Esophagus (tissue), 2 donors: ENCODE results near the gene FBXL13. TPM values are rescaled to one million over a fixed set of nuclear protein-coding genes. Genes with fewer than 3 reads are reported as not detected.
"Not testable (repeated sequence)": the region's sequence is repeated elsewhere in the genome, so short reads cannot be mapped to it uniquely, and the experiment has no call there.

ENCODE experiments used
- H3K27ac ChIP-seq, 2 donors: one replicate each; pipeline ENCODE4 v1.5.1; 2013; ENCODE audit warnings: low read depth in 2 of 2, mild to moderate bottlenecking in 2 of 2, inconsistent platforms in 1 of 2, low read length in 1 of 2, moderate library complexity in 1 of 2
- H3K27me3 ChIP-seq, 2 donors: one replicate each; pipeline ENCODE4 v1.6.1; 2013; ENCODE audit warnings: low read length in 2 of 2, control low read depth in 1 of 2, mild to moderate bottlenecking in 1 of 2; ENCODE audit not compliant: insufficient read depth in 2 of 2, control insufficient read depth in 1 of 2
- H3K36me3 ChIP-seq, 2 donors: one replicate each; pipeline ENCODE4 v1.6.1; 2013; ENCODE audit warnings: low read length in 1 of 2; ENCODE audit not compliant: control insufficient read depth in 2 of 2, insufficient read depth in 2 of 2
- H3K4me1 ChIP-seq, 2 donors: one replicate each; pipeline ENCODE4 v1.6.1; 2013; ENCODE audit warnings: low read length in 1 of 2; ENCODE audit not compliant: control insufficient read depth in 2 of 2, insufficient read depth in 2 of 2
- H3K4me3 ChIP-seq, 2 donors: one replicate each; pipeline ENCODE4 v1.5.1; 2013; ENCODE audit warnings: low read length in 2 of 2, mild to moderate bottlenecking in 2 of 2, low read depth in 1 of 2, moderate library complexity in 1 of 2
- H3K9me3 ChIP-seq, 2 donors: one replicate each; pipeline ENCODE4 v1.6.1; 2013; ENCODE audit warnings: mild to moderate bottlenecking in 2 of 2, low read depth in 1 of 2, low read length in 1 of 2, moderate library complexity in 1 of 2; ENCODE audit not compliant: control insufficient read depth in 2 of 2, insufficient read depth in 1 of 2
- WGBS, 2 donors: extraction: QIAGEN DNeasy Blood & Tissue Kit; methylation state at CpG; one replicate each; pipeline ENCODE4 v1.1.7; 2013; 5-methylcytosine and 5-hydroxymethylcytosine counted together
- polyA plus RNA-seq, 2 donors: library from polyadenylated mRNA; stranded (reverse); fragments of 200-250 nt; gene quantifications; one replicate each; pipeline ENCODE4 v1.2.3, GENCODE V29; 2013
- donor health status: healthy with polysubstance abuse.
- donor health status: Bipolar disorder and iron deficiency.

FBXL13 gene
- polyA plus RNA-seq, 2 donors = 0.08 TPM; not detected in 1

DNA sequence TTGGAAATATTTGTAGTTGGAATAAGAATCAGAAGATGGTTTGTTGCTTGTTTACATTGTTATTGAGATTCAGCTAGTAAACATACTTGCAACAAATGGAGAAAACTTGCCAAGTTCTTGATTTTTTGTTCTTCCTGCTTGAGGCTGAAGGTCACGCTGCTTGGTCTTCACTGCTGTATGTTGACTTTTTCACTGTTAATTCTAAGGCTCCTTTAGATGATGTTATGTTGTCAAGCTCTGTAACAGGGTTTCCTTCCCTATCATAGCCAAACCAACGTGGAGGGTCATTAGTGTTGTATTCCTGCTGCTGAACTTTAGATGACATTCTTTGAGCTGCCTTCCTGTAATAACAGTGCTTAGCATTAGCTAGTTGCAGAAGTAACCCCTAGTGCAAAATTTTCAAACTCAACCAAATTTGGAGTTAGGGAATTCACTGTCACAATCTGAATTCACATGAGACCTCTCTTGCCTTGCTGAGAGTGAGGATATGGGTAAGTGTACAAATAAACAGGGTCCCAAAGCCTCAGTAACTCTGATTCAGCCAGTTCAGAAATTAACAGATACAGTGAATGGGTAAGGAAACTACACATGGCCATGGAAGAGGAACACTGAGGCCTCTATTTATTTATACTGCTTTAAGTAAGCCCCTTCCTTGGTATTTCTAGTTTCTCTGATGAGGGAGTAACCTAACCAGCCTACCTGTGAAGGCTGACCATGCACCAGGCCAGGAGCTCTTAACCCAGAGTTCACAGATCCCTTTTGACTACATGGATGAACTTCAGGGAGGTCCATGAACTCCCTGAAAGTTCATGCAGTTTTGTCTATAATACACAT lies 261.2 kb downstream of the FBXL13 start:
- Histone ChIP-seq H3K36me3 (no peaks in the 10 kb centered on the region), H3K4me1 (no peaks in the 10 kb centered on the region), H3K27me3 (no peaks in the 10 kb centered on the region), H3K9me3 (no peaks in the 10 kb centered on the region), H3K4me3 (no peak overlapping the region), H3K27ac (no peak overlapping the region)
- 71 to 80% methylated on average over 2 of the region's 2 CpGs for whole genome bisulfite sequencing, 2 donors

DNA sequence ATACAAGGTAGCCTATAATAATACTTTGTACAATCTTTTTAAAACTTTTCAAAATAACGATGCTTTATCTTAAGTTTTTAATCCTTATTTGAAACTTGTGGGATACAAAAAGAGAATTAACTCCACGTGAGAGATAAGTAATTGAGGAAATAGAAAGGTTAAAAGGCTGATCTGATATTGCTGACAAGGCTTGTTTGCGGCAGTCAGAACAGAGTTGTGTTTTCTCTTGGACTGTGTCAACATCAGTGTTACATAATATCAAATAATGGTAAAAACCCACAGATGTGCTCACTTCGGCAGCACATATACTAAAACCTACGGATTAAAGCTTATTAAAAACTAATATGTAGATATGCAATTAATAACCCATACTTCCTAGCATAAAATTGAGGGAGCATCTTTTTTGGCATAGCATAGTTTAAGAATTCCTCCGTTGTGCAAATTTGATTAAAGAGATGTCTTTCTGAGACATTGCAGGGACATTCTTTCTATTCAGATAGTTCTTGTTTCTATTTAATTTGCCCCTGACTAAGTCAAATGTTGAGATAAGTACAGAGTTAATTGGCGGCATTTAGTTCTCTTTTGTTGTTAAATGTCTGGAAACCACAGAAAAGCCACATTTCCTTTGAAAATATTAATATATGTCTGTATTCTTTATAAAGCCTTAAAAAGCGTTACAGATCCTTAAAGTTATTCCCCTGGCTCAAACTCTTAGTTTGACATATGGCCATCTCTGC lies 262.5 kb downstream of the FBXL13 start:
- H3K9me3 ChIP-seq = no peaks in the 10 kb centered on the region
- no peak overlapping the region for H3K4me3 ChIP-seq
- no peaks in the 10 kb centered on the region for H3K36me3 ChIP-seq
- H3K27ac ChIP-seq = no peak overlapping the region
- H3K4me1 ChIP-seq = no peaks in the 10 kb centered on the region
- WGBS, 2 donors = 45 to 66% methylated on average over 8 of the region's 8 CpGs
- H3K27me3 ChIP-seq = no peaks in the 10 kb centered on the region

DNA sequence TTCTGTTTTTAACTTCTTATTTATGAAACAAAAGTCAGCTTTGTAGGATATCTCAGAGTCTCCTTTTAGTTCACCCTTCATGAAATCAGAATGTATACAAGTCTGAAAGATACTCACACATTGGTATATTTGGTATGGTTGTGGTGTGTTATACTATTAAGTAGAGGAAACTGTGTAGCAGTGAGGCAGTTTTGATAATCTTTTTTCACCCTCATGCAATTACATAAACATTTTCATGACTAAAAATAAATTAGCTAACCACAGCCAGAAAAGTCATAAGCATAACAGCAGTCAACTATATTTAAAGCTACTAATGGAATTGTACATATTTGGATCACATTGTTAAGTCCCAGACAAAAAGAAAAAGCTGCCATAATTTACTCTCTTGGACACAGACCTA lies 263.7 kb downstream of the FBXL13 start:
- Histone ChIP-seq H3K4me3 (no peak overlapping the region), H3K4me1 (no peaks in the 10 kb centered on the region), H3K9me3 (no peaks in the 10 kb centered on the region), H3K27ac (no peak overlapping the region), H3K27me3 (no peaks in the 10 kb centered on the region), H3K36me3 (no peaks in the 10 kb centered on the region)

DNA sequence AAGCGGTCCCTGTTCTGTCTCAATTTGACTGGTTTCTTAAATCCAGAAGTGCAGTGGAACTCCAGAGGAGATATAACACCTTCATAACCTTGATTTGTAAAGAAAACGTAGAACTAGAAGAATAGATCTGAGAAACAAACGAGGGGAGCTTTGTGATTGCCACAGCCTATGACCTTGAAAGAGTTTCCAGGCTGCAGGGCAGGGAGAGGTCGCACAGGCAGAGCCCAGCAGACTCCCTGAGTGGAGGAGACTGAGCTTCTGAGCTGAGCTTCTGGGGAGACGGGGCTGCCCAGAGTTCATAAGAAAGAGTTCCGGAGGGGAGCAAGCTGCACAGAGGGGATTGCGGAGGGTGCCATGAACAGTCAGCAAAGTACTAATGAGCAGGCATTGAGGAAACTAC lies 268.0 kb downstream of the FBXL13 start:
- Histone ChIP-seq H3K27me3 (no peaks in the 10 kb centered on the region), H3K36me3 (no peaks in the 10 kb centered on the region), H3K4me3 (no peak overlapping the region), H3K27ac (no peak overlapping the region), H3K9me3 (no peaks in the 10 kb centered on the region), H3K4me1 (no peaks in the 10 kb centered on the region)
- WGBS, 2 donors = 83 to 89% methylated on average over 7 of the region's 7 CpGs

DNA sequence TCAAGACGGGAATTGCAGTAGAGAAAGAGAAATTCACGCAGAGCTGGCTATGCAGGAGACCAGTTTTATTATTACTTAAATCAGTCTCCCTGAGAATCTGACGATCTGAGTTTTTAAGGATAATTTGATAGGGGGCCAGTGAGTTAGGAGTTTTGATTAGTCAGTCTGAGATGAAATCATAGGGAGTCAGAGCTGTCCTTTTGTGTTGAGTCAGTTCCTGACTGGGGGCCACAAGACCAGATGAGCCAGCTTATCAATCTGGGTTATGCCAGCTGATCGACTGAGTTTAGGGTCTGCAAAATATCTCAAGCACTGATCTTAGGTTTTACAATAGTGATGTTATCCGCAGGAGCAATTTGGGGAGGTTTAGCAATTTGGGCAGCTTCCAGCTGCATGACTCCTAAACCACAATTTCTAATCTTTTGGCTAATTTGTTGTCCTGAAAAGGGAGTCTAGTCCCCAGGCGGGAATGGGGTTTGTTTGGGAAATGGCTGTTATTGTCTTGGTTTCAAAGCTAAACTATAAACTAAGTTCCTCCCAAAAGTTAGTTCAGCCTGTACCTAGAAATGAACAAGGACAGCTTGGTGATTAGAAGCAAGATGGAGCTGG lies 278.5 kb downstream of the FBXL13 start:
- H3K27ac ChIP-seq, H3K27me3 ChIP-seq, H3K4me1 ChIP-seq, H3K9me3 ChIP-seq, H3K4me3 ChIP-seq, H3K36me3 ChIP-seq: not testable (repeated sequence)
- 94 to 97% methylated on average over 4 to 5 of the region's 6 CpGs for WGBS, 2 donors

DNA sequence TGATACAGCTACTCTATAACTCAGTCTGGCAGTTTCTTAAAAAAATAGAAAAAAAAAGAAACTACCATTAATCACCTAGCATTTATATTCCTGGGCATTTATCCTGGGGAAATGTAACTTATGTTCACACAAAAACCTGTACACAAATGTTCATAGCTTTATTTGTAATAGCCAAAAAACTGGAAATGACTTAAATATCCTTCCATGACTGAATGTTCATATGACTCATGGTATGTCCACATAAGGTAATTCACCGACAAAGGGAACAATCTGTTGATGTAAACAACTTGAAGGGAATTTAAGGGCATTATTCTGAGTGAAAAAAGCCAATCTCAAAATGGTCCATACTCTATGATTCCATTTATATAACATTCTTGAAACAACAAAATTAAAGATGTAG lies 280.0 kb downstream of the FBXL13 start:
- H3K27ac ChIP-seq = not testable (repeated sequence)
- WGBS, 2 donors = 78 to 85% methylated on average over 1 of the region's 1 CpG

DNA sequence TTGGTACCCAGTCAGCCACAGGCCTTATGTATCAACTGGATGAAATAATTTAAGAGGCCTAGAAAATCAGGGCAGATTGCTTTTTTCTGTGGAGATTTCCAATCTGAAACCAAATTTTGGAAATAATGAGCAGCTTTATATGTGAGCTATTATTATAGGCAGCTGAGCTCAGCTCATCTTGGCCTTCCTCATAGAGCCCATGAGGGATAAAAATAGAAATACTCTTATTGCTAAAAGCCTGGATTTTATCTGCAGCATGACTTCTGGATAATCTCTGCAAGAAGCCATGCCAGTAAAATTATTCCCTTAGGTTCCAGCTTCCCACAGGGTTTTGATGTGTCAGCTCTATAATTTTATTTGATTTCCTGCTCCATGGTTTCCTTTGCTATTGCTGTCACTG lies 282.8 kb downstream of the FBXL13 start:
- H3K4me1 ChIP-seq, H3K27me3 ChIP-seq, H3K27ac ChIP-seq, H3K9me3 ChIP-seq, H3K36me3 ChIP-seq, H3K4me3 ChIP-seq: not testable (repeated sequence)

More for the DNA sequence above, 280.0 kb downstream of the FBXL13 start:
- not testable (repeated sequence) for H3K4me1 ChIP-seq, H3K27me3 ChIP-seq, H3K36me3 ChIP-seq, H3K4me3 ChIP-seq, H3K9me3 ChIP-seq

DNA sequence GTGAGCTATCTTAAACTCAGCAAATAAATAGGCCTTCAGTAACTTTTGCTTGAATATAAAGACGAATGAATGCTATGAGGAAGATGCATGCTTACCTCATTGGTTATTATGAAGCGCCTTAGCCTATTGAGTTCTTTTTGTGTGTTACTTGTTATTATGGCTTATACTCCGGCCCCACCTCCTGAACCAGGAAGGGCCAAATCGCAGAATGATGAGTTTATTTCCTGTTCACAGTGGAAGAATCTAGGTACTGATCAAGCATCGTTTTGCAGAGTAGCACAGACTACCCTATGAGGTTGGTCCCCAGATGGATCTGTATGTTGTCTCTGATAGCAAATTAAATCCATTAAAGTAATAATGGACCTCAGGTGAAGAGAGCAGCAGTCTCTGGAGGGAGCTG lies 283.2 kb downstream of the FBXL13 start:
- 86 to 87% methylated on average over 5 of the region's 5 CpGs for WGBS, 2 donors
- H3K4me1 ChIP-seq, H3K36me3 ChIP-seq, H3K4me3 ChIP-seq, H3K27me3 ChIP-seq, H3K9me3 ChIP-seq, H3K27ac ChIP-seq: not testable (repeated sequence)

DNA sequence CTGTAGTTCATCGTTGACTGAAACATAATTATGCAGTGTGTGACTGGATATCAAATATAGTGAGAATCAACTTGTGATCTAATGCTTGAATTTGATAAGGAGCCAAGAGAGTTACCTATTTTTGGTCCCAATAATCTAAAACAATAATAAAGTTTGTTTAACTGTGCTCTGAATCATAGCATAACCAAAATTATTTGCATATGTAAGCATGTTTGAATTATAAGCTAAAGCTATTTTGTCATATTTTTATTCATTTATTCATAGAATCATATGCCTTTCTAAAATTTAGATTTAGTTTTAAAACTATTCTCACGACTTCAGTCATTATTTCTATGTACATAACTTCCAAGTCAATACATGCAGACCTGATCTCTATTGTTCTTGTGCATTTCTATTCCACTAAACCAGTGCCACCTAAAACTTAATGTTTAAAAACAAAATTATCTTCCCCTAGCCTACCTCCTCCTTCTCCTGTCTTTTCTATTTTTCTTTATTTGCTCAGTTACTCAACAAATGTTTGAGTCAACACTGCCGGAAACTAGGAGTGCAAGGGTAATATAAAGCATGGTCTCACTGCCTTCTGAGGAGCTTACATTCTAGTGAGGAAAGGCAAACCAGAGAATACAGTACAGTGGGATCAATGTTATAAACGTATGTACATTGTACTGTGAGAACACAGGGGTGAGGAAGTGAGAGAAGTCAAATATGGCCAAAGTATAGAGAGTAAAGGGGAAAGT lies 284.1 kb downstream of the FBXL13 start:
- WGBS, 2 donors = 80 to 85% methylated on average over 4 of the region's 4 CpGs

More for the DNA sequence above, 284.1 kb downstream of the FBXL13 start:
- H3K27me3 ChIP-seq, H3K9me3 ChIP-seq, H3K4me1 ChIP-seq, H3K36me3 ChIP-seq, H3K4me3 ChIP-seq, H3K27ac ChIP-seq: not testable (repeated sequence)
